Measurements from ENCODE around the gene UBE2Q1.
"Not testable (repeated sequence)": the region's sequence is repeated elsewhere in the genome, so short reads cannot be mapped to it uniquely, and the experiment has no call there.

UBE2Q1 gene

GRCh38 chr1:154539486-154540483 is 18.7 kb downstream of the UBE2Q1 start:
- H3K36me3 ChIP-seq = no peaks in the 10 kb centered on the region
- TF ChIP-seq Cebpa-rat (IDR thresholded peaks at IDR 0.05) = no peak

DNA sequence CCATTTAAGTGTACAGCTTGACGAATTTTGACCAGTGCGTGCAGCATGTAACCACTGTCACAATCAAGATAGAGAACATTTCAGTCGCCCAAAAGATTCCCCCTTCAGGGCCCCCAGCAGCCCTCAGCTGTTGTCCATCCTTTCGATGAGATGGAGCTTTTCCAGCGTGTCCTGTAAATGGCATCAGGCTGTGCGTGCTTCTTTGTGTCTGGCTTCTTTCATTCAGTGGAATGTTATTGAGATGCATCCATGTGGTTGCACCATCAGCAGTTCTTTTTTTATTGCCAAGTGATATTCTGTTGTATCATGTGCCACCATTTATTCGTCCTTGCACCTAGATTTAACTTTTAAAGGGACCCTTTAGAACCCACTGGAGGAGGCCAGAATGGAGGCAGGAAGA is 21.9 kb downstream of the UBE2Q1 start:
- Histone ChIP-seq H3K36me3 (no peaks in the 10 kb centered on the region), H3K4me1 (no peaks in the 10 kb centered on the region), H3K27ac (no peak overlapping the region), H4K20me1 (no peaks in the 10 kb centered on the region), H3K27me3 (no peaks in the 10 kb centered on the region), H3K9me3 (peaks cover 7% of the 10 kb centered on the region), H3K4me2 (no peak overlapping the region), H3K4me3 (no peak overlapping the region), H3K9ac (no peak overlapping the region)
- no peak for TF ChIP-seq Cebpa-rat (IDR thresholded peaks at IDR 0.05)

More at GRCh38 chr1:154539486-154540483, 18.7 kb downstream of the UBE2Q1 start:
- Histone ChIP-seq H3K27ac (no peak overlapping the region), H4K20me1 (no peaks in the 10 kb centered on the region), H3K9ac (no peak overlapping the region), H3K4me2 (no peak overlapping the region), H3K27me3 (no peaks in the 10 kb centered on the region), H3K4me1 (0 out of 2 replicates have a peak, but pooled peaks cover 2% of the 10 kb centered on the region), H3K9me3 (no peaks in the 10 kb centered on the region; the same call in 1 of the 2 replicates), H3K4me3 (no peak overlapping the region)

DNA sequence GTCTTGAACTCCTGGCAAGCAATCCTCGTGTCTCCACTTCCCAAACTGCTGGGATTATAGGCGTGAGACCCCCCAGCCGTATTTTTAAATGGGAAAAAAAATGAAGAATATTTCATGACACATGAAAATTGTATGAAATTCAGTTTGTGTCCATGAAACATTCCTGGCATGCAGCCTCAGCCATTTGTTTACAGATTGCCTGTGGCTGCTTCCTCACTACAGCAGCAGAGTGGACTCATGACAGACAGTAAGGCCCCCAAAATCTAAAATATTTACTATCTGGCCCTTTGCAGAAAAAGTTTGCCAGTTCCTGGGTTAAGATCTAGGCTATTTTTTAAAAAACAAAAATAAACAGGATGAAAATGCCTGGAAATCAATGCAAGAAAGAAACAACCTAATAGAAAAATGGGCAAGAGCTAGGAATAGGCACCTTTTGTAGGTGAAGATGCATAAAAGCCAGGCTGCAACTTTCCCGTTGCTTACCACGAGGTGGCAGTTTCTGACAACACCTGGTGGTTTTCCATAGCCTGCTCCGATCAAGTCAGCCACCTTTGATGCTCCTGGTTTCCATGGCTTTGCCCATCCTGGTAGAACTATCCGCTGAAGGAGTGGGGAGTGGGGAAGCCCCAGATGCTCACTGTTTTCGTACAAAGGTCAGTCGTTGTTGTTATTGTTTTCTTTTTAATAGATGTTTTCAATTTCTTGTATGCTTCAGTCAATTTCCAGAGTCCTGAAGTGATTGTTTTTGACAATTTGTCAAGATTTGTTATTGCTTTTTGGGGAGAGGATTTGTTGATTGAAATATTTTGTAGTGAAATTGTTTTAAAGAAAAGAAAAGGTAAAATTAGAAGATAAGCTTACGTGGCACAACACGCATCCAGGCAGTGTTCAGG is 24.3 kb downstream of the UBE2Q1 start:
- Histone ChIP-seq H3K9me3 (peaks cover 7% of the 10 kb centered on the region), H3K4me1 (no peaks in the 10 kb centered on the region), H3K4me3 (no peak overlapping the region), H4K20me1 (no peaks in the 10 kb centered on the region), H3K9ac (no peak overlapping the region), H3K4me2 (no peak overlapping the region), H3K27ac (no peak overlapping the region), H3K36me3 (no peaks in the 10 kb centered on the region), H3K27me3 (no peaks in the 10 kb centered on the region)
- TF ChIP-seq Cebpa-rat (IDR thresholded peaks at IDR 0.05) = no peak

- not testable (repeated sequence) for H3K4me2 ChIP-seq, H3K4me1 ChIP-seq, H3K27me3 ChIP-seq, H4K20me1 ChIP-seq, H3K9me3 ChIP-seq, H3K4me3 ChIP-seq, H3K27ac ChIP-seq, H3K36me3 ChIP-seq, H3K9ac ChIP-seq
These were observed 26.5 kb downstream of the UBE2Q1 start for GRCh38 chr1:154531950-154532349.

GRCh38 chr1:154529308-154529707 is 29.2 kb downstream of the UBE2Q1 start:
- Histone ChIP-seq H4K20me1 (no peaks in the 10 kb centered on the region), H3K9ac (no peak overlapping the region), H3K4me3 (no peak overlapping the region), H3K27me3 (no peaks in the 10 kb centered on the region), H3K36me3 (no peaks in the 10 kb centered on the region), H3K4me1 (no peaks in the 10 kb centered on the region), H3K27ac (no peak overlapping the region), H3K9me3 (peaks cover 9% of the 10 kb centered on the region; the same call in 1 of the 2 replicates), H3K4me2 (no peak overlapping the region)
- TF ChIP-seq Cebpa-rat (IDR thresholded peaks at IDR 0.05) = no peak

GRCh38 chr1:154527192-154527591 is 31.3 kb downstream of the UBE2Q1 start:
- H3K4me1 ChIP-seq = no peaks in the 10 kb centered on the region
- no peak overlapping the region for H3K4me3 ChIP-seq
- H3K36me3 ChIP-seq = no peaks in the 10 kb centered on the region
- no peaks in the 10 kb centered on the region for H3K27me3 ChIP-seq
- TF ChIP-seq Cebpa-rat (IDR thresholded peaks at IDR 0.05) = no peak
- no peaks in the 10 kb centered on the region for H4K20me1 ChIP-seq
- no peak overlapping the region for H3K9ac ChIP-seq
- H3K27ac ChIP-seq = no peak overlapping the region
- H3K9me3 ChIP-seq = peaks cover 11% of the 10 kb centered on the region; the same call in 1 of the 2 replicates
- H3K4me2 ChIP-seq = no peak overlapping the region

DNA sequence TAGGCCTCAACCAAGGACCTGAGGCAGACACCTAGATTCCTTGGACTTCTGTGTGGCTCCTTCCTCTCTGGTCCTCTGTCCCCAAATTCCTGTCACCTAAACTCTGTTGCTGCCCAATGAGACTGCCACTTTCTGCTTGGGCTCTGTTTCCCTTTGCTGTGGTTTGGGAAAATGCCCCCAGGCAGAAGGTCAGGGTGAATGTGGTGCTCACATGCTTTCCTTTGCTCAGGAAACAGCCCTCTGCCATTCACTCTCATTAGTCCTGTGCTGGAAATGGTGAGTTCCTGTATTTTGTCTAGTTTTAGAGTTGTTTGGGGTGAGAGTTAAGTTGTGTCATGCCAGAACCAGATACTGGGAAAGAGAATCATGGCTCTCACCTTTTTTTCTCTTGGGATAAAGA is 33.6 kb downstream of the UBE2Q1 start:
- H3K4me3 ChIP-seq = no peak overlapping the region
- H3K27me3 ChIP-seq = no peaks in the 10 kb centered on the region
- no peak overlapping the region for H3K9ac ChIP-seq
- no peak overlapping the region for H3K27ac ChIP-seq
- H3K4me1 ChIP-seq = no peaks in the 10 kb centered on the region
- no peak overlapping the region for H3K4me2 ChIP-seq
- H4K20me1 ChIP-seq = no peaks in the 10 kb centered on the region
- H3K36me3 ChIP-seq = no peaks in the 10 kb centered on the region
- H3K9me3 ChIP-seq = 0 out of 2 replicates have a peak, but pooled peaks cover 7% of the 10 kb centered on the region
- no peak for TF ChIP-seq Cebpa-rat (IDR thresholded peaks at IDR 0.05)

- 0 out of 2 replicates have a peak, but pooled peaks cover 7% of the 10 kb centered on the region for H3K9me3 ChIP-seq
- H3K9ac ChIP-seq = no peak overlapping the region
- H3K27me3 ChIP-seq = no peaks in the 10 kb centered on the region
- H4K20me1 ChIP-seq = no peaks in the 10 kb centered on the region
- no peak overlapping the region for H3K27ac ChIP-seq
- H3K36me3 ChIP-seq = no peaks in the 10 kb centered on the region
- TF ChIP-seq Cebpa-rat (IDR thresholded peaks at IDR 0.05) = no peak
- no peaks in the 10 kb centered on the region for H3K4me1 ChIP-seq
- H3K4me3 ChIP-seq = no peak overlapping the region
- H3K4me2 ChIP-seq = no peak overlapping the region
These were observed 36.8 kb downstream of the UBE2Q1 start for GRCh38 chr1:154521695-154522094.

- Histone ChIP-seq H3K9ac (no peak overlapping the region), H3K4me3 (no peak overlapping the region), H3K36me3 (no peaks in the 10 kb centered on the region), H3K9me3 (0 out of 2 replicates have a peak, but pooled peaks cover 7% of the 10 kb centered on the region), H3K27ac (no peak overlapping the region), H4K20me1 (no peaks in the 10 kb centered on the region), H3K4me2 (no peak overlapping the region), H3K27me3 (no peaks in the 10 kb centered on the region), H3K4me1 (no peaks in the 10 kb centered on the region)
- TF ChIP-seq Cebpa-rat (IDR thresholded peaks at IDR 0.05) = no peak
These were observed 38.1 kb downstream of the UBE2Q1 start for GRCh38 chr1:154520333-154520732.
